Subcutaneous adipose tissue (tissue), 4 donors: Measurements from ENCODE around the gene TMEM181. TPM values are rescaled to one million over a fixed set of nuclear protein-coding genes. Genes with fewer than 3 reads are reported as not detected.

Experiments
- total RNA-seq, 4 donors: library from RNA; depleted of rRNA; stranded (reverse); fragments of >200 nt; gene quantifications; one replicate each; pipeline ENCODE4 v1.1.0, GENCODE V29; 2016
- TF ChIP-seq, protein P1 (sequence below): fragments of 450-650 bp; IDR thresholded peaks from one replicate; pipeline ENCODE4 v1.5.1; 2016; ENCODE audit warnings: low read depth, mild to moderate bottlenecking, control low read depth, antibody characterized with exemption, moderate library complexity

The TMEM181 gene
- total RNA-seq, 4 donors from 2014 or later: 15.1 to 33.1 (median 19.7) TPM

DNA sequence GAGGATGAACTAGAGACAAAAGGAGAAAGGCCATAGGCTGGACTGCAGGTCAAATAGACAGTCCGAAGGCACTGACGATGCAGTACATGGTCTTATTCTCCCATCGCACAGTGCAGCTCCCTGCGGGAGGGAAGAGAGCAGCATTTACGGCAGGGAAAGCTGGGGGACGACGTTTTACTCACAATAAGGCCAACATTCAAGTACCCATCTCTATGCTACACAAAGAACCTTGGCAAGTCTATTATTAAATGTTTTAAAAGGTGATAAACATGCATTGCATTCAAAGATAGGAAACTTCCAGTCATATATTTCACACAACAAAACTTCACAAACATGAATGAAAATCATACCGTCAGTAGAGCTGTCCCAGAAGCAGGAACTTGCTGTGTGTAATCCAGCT is 76.9 kb downstream of the TMEM181 start:
- TF ChIP-seq, protein P1, sequence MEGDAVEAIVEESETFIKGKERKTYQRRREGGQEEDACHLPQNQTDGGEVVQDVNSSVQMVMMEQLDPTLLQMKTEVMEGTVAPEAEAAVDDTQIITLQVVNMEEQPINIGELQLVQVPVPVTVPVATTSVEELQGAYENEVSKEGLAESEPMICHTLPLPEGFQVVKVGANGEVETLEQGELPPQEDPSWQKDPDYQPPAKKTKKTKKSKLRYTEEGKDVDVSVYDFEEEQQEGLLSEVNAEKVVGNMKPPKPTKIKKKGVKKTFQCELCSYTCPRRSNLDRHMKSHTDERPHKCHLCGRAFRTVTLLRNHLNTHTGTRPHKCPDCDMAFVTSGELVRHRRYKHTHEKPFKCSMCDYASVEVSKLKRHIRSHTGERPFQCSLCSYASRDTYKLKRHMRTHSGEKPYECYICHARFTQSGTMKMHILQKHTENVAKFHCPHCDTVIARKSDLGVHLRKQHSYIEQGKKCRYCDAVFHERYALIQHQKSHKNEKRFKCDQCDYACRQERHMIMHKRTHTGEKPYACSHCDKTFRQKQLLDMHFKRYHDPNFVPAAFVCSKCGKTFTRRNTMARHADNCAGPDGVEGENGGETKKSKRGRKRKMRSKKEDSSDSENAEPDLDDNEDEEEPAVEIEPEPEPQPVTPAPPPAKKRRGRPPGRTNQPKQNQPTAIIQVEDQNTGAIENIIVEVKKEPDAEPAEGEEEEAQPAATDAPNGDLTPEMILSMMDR: no peak

DNA sequence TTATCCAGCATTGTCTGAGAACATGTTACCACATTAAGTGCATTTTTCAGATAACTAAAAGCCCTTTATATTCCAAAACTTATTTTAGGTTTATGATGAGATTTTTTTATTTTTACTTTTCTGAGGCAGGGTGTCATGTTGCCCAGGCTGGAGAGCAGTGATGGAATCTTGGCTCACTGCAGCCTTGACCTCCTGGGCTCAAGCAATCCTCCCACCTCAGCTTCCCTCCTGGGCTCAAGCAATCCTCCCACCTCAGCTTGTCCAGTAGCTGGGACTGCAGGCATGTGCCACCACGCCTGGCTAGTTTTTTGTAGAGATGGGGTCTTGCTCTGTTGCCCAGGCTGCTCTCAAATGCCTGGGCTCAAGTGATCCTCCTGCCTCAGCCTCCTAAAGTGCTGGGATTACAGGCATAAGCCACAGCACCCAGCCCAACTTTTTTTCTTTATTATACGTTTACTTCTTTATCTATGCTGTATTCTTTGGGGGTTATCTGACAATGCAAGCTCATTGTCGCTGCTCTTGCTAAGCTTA is 78.5 kb downstream of the TMEM181 start:
- TF ChIP-seq, protein P1: no peak

DNA sequence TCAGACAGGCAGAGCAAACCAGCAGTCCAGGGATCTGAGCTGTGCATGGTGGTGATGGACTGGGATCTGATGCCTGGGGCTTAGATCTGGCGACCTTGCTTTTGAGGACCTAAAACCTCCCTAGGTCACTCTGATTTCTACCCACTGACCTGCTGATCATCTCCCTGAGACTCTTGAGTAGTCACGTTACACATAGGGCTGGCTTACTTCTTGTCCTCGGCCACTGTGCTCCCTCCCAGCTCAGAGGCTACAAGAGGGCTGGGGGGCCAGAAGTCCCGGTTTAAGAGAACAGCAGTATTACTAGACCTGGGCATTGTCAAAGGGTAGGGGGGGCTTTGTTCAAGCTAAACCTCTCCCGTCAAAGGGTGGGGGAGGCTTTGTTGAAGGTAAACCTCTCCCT is 79.2 kb downstream of the TMEM181 start:
- TF ChIP-seq, protein P1: no peak

DNA sequence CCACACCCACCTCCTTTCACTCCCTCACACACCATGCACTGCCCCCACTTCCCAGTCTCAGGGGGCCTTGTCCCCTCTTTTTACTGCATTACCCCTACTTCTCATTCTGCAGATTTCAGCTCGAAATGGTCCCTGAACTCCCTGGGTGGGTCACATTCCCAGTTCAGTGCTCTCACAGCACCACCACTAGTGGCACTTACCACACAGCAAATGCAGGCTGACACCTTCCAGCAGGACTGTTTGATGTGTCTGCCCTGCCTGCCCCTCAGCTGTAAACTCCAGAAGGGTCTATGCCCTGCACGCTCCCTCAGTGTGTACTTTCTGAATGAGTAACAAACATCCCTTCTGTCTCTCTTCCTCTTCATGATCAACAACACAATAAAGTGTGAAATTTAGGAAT is 80.6 kb downstream of the TMEM181 start:
- TF ChIP-seq, protein P1: no peak

DNA sequence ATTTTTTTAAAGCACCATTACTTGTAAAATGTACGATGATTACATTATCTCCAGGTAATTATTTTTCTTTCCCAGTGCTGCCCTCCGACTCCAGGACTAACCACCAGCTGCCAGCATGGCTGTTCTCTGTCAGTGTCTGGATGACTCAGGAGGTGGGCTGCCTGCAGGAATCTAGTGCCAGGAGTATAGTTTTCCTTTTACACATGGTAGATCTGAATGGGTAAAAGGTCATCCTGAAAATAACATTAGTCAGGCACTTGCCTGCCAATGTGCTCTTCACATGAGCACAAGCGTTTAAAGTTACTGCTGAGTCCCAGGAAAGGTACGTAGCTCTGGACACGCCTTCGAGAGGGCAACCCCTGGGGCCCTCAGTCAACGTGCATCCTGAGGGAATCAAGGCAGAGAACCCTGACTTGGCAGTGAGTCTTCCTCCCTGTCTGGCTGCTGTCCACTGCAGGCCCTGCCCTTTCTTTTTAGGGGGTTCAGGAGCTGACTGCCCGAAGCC is 82.3 kb downstream of the TMEM181 start:
- TF ChIP-seq, protein P1: no peak

DNA sequence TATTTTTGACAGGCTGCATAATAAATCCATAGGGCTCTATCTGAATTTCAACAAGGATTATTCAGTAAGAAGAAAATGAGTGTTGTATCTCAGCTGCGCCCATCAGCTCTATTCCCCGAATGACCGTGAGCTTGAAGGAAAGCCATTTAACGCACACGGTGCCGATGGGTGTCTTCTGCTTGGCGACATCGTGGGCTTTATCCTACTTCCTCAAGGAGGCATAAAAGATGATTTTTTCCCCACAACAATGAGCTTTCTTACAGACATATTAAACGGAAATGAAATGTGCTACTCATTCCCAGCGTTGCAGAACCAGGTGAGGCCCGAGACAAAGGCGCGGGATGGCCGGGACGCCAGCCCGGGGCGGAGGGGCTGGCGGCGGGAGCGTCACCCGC is 83.9 kb downstream of the TMEM181 start:
- TF ChIP-seq, protein P1: no peak

DNA sequence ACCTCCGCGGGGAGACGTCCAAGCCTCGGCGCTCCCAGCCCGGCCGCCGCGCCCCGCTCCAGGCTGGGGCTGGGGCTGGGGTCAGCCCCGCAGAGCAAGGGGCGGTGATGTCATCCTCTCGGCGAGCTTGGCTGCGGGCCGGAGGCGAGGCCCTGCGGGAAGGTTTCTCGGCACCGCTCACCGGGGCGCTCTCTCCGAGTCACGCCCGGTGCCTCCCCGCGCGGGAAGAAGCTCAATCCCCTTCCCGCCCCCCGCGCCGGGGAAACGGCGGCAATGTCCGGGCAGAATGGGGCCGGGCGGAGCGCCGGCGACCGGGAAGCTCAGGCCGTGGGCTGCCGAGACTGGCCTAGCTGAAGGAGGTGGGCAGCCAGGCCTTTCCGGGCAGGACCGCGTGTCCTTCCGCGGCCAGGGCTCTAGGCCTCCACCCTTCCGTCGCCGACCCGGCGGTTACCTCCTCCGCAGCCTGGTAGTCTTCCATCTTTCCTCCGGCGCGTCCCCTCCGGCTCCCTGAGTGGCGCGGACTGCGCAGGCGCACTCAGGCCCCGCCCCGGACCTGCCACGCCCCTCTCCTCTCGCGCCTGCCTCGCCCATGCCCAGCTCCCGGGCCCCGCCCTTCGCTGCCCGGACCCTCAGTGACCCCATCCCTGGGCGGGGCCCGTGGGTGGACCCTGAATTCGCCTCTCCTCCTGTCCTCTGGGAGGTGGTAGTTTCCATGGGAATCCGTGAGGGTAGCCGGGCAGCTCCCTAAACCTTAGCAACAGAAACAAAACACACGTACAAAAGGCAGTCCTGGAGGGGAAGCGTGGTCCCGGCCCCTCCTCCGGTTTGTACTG is 84.6 kb downstream of the TMEM181 start, which contains the start of gene DYNLT1:
Gene DYNLT1, minus strand, starts transcription at position 513 of the 833 bp plus-strand sequence. Its CDS starts 35 bp downstream, at position 478.
- TF ChIP-seq, protein P1: no peak
